NK-92 treated with Interleukin-12 subunit alpha and Interleukin-12 subunit beta, amount 100 ng/mL, for 24 hours (cell line): ENCODE results near the gene PCDH15.

ENCODE experiments used
- DNase-seq: peaks from one replicate; lab custom pipeline; 2025; lab: John Stamatoyannopoulos, UW

PCDH15 gene

GRCh38 chr10:54125098-54125747 is 675.8 kb downstream of the PCDH15 start:
- no peak for DNase-seq

- no peak for DNase-seq
These were observed 676.7 kb downstream of the PCDH15 start for GRCh38 chr10:54124209-54124885.

DNA sequence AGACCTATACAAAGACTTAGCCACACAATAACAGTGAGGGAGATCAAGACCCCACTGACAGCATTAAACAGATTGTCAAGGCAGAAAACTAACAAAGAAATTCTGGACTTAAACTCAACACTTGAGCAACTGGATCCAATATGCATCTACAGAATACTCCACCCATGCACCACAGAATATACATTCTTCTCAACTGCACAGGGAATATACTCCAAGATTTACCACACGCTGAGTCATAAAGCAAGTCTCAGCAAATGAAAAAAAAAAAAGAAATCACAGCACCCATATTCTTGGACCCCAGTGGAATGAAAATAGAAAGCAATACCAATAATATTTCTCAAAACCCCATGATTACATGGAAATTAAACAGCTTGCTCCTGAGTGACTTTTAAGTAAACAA is 680.2 kb downstream of the PCDH15 start:
- no peak for DNase-seq

GRCh38 chr10:54108961-54109360 is 692.1 kb downstream of the PCDH15 start:
- DNase-seq = no peak

- DNase-seq = no peak
These were observed 704.1 kb downstream of the PCDH15 start for GRCh38 chr10:54096892-54097291.

DNA sequence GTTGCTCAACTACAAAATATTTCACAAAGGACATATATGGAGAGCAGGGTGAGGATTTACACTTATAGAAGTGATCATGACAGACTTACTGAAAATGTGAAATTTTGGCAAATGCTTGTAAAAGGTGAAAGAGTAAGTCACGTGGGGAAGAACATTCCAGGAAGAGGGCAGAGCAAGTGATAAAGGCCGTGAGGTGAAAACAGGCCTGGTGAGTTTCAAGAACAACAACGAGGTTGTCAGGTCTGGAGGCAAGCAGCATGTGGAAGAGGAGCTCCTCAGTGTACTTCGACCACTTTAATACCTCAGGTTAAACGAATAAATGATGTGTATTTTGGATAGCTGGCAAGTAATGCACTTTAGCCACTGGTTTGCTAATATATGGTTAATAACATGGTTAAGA is 706.7 kb downstream of the PCDH15 start:
- no peak for DNase-seq

- no peak for DNase-seq
These were observed 709.8 kb downstream of the PCDH15 start for GRCh38 chr10:54091237-54091636.

DNA sequence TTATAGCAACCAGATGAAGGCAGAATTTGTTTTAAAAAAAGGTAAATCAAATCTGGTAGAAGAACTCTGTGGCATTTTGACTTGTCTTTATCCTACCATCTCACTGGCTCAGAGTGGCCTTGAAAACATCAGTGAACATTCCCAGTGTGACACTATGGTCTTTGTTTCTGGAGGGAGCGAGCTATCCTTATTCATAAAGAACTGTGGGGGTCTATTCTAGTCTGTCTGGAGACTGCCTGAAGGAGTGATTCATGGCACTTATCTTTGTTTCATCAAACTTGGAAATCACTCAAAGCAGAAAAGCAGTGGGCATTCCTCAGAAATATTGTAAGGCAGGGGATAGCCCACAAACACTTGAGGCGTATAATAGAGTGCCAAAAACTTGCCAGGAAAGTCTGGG is 719.1 kb downstream of the PCDH15 start:
- DNase-seq = no peak

- DNase-seq = no peak
These were observed 733.7 kb downstream of the PCDH15 start for GRCh38 chr10:54067361-54067760.

DNA sequence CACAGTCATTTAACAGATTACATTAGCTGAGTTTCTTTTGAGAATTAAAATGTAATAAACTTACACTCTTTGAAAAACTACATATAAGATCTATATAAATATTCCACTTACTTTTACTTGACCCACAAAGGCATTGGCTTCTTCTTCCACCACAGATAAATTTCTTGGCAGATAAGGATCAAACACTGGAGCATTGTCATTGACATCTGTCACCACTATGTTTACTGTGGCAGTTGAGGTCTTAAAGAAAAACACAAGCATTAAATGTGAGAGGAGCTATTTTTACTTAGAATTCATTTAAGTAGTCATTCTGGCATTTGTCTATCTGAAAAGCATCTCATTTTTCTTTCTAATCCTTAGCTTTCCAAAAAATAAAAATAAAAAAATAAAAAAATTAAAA is 734.4 kb downstream of the PCDH15 start:
- DNase-seq = no peak

- no peak for DNase-seq
These were observed 735.9 kb downstream of the PCDH15 start for GRCh38 chr10:54065106-54065505.

DNA sequence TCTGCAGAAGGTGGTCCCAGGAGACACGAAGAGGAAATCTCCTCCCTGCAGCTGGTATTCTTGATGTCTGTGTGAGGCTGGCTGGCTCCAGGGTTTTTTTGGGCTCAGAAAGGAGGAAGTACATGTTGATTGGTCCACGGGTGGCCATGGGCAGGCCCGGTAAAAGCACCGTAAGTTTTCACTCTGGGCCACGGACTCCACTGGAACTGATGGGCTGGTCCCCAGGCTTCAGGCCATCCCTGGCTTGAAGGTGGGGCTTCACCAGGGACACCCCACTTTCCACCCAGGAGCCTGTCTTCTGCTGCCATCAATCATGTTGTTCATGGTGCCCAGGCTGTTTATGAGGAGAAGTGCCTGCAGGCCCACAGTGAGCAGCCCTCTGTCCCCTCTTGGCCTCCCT is 736.8 kb downstream of the PCDH15 start:
- DNase-seq = no peak

DNA sequence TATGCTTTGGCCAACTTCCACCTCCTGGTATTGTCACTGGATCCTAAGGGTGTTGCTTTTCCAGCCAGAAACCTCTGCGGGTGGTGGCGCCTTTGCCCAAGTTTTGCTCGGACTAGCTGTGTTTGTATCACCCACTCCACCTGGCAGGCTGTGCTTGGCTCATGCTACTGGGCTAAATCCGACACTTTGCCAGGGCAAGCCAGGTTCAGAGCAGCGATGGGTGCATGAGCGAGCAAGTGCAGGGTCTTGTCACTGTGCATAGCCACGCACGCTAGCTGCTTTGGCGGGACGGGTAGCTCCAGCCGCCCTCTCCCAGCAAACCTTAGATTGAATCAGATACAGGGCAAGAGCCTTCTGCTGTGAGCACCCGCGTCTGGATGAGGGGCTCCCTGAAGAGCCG is 737.5 kb downstream of the PCDH15 start:
- no peak for DNase-seq

DNA sequence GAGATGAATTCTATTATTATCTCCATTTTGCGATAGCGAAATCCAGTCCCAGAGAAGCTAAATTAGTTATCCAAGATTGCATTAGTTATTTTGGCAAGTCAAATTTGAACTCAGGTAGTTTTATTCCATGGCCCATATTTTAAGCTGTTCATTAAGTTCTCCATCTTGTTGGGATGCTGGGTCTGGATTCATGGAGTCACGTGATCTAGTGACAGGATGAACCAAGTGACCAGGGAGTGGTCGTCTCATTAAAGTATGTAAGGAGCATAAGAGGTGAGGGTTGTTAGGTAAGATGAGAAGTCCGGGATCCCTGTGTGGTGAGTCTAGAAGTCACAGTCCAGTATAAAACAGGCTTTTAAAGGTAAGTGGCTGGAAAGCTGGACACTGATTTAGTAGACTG is 740.5 kb downstream of the PCDH15 start:
- DNase-seq = no peak

GRCh38 chr10:54057357-54057756 is 743.7 kb downstream of the PCDH15 start:
- DNase-seq = no peak

GRCh38 chr10:54026340-54026739 is 774.7 kb downstream of the PCDH15 start:
- no peak for DNase-seq

DNA sequence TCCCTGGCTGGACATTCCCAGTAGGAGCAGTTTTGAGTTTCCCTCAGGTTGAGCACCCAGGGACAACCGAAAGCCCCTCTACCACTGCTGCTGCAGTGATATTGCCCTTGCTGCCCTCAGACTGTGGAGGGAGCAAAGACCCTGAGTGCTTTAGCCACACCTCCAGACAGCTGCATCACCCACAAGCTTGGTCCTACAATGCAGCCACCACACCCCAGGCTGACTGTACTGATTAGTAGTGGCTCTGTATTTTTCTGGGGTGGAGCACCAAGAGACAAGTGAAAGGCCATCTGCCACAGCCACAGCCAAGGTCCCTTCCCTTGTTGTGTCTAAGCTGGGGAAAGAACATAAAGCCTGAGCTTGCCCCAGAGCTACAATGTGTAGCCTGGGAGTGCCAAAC is 789.9 kb downstream of the PCDH15 start:
- DNase-seq = no peak

DNA sequence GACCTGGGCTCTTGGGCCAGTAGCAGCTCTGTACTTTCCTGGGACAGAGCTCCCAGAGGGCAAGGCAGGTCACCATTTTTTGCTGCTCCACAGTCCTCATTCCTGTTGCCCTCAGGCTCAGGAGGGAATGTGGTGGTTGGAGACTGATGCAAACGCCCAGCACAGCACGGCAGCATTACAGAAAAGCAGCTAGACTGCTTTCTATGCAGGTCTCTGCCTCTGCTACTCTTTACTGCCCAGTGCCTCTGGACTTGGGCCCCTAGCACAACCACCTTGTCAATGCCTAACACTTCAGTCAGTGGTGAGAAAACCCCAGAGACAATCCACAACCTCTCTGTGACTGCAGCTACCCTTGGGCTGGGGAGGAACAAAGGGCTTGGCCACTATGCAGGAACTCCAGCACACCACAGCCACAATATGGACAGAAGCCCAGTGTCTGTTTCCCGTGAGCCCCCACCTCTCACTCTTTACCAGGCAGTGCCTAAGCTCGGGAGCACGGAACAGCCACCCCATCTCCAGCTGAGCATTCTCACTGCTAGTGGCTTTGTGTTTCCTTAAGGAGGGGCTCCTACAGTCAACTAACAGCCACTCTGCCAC is 790.6 kb downstream of the PCDH15 start:
- no peak for DNase-seq

GRCh38 chr10:54009672-54010071 is 791.4 kb downstream of the PCDH15 start:
- DNase-seq = no peak

DNA sequence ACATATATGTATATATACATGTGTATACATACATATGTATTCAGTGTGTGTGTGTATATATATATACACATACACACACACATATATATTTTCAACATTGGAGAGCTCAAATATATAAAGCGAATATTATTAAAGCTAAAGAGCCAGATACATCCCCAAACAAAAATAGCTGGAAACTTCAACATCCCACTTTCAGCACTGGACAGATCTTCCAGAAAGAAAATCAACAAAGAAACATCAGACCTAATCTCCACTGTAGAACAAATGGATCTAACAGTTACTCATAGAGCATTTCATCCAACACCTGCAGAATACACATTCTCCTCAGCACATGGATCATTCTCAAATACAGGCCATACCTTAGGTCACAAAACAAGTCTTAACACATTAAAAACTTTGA is 799.0 kb downstream of the PCDH15 start:
- DNase-seq = no peak

GRCh38 chr10:53997953-53998352 is 803.1 kb downstream of the PCDH15 start:
- no peak for DNase-seq

GRCh38 chr10:53990799-53991238 is 810.2 kb downstream of the PCDH15 start:
- DNase-seq = no peak

GRCh38 chr10:53983431-53983830 is 817.6 kb downstream of the PCDH15 start:
- DNase-seq = no peak

DNA sequence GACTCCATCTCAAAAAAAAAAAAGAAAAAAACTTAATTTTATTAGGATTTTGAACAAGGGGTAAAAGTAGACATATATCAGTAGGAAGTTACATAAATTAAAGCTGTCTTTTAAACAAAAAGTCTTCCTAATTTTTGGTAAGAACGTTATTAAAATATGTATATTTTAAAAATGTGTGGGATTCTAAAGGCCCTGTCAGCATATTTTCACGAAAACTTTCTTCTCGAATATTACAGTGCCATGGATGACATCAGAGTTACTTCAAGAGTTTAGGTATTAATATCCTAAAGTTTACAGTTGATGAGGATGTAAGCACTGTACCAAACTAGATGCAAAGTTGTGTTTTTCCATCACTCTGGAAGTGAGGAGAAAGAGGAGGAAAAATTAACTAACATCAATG is 820.8 kb downstream of the PCDH15 start:
- no peak for DNase-seq
